Esophagus muscularis mucosa (tissue), 4 donors: ENCODE data around the gene LCK. TPM values are rescaled to one million over a fixed set of nuclear protein-coding genes. Genes with fewer than 3 reads are reported as not detected.

ENCODE experiments used
- DNase-seq: peaks from one replicate; pipeline ENCODE4 v3.0.0-alpha.2; 2017; ENCODE audit errors: extremely low spot score
- H3K27ac ChIP-seq, 4 donors: fragments of 200-600 bp; sonication (generic); replicated peaks in 1 of 4; 1 replicate in 3 of 4; 2 replicates in 1 of 4; pipeline ENCODE4 v1.5.1; 2016 to 2019; ENCODE audit warnings: mild to moderate bottlenecking in 1 of 4
- H3K27me3 ChIP-seq, 4 donors: fragments of 200-600 bp; sonication (generic); one replicate each; pipeline versions ENCODE4 v1.5.1 to v1.6.0; 2016 to 2019
- H3K36me3 ChIP-seq, 4 donors: fragments of 200-600 bp; sonication (generic); one replicate each; pipeline ENCODE4 v1.5.1; 2016 to 2019
- H3K4me1 ChIP-seq, 4 donors: fragments of 200-600 bp; sonication (generic); one replicate each; pipeline ENCODE4 v1.5.1; 2016 to 2019
- H3K4me3 ChIP-seq, 4 donors: fragments of 200-600 bp; sonication (generic); 1 replicate in 2 of 4; 2 replicates in 2 of 4; pipeline ENCODE4 v1.5.1; 2016 to 2019; ENCODE audit warnings: mild to moderate bottlenecking in 4 of 4, moderate library complexity in 1 of 4
- H3K9me3 ChIP-seq, 4 donors: fragments of 200-600 bp; sonication (generic); 1 replicate in 3 of 4; 2 replicates in 1 of 4; pipeline ENCODE4 v1.5.1; 2016 to 2019
- CTCF ChIP-seq, 3 experiments: fragments of 200-600 bp in 2 of 3; fragments of 450-650 bp in 1 of 3; sonication (generic) in 2 of 3; IDR thresholded peaks; one replicate each; pipeline ENCODE4 v1.5.1; 2017 to 2019; ENCODE audit warnings: antibody characterized with exemption in 3 of 3, mild to moderate bottlenecking in 2 of 3, moderate library complexity in 1 of 3
- EP300 ChIP-seq: sonication (generic); formaldehyde crosslinking; IDR thresholded peaks from one replicate; pipeline ENCODE4 v1.6.1; 2017; ENCODE audit warnings: antibody characterized with exemption
- POLR2A ChIP-seq: fragments of 450-650 bp; IDR thresholded peaks from one replicate; pipeline ENCODE4 v1.6.1; 2017; ENCODE audit warnings: antibody characterized with exemption, moderate library complexity, mild to moderate bottlenecking, low read depth
- POLR2AphosphoS5 ChIP-seq, 2 donors: sonication (generic); formaldehyde crosslinking; IDR thresholded peaks; one replicate each; pipeline ENCODE4 v1.6.1; 2017; ENCODE audit warnings: antibody characterized with exemption in 2 of 2
- WGBS: methylation state at CpG from one replicate; pipeline ENCODE4 v1.1.5; 2018; 5-methylcytosine and 5-hydroxymethylcytosine counted together
- intact Hi-C: fragments of 100-400 bp; cut with DNase I; formaldehyde crosslinking; loops from one replicate; pipeline ENCODE4 v1.15.1; 2023
- total RNA-seq, 4 donors: library from RNA; depleted of rRNA; stranded (reverse); fragments of >200 nt; gene quantifications; one replicate each; pipeline versions ENCODE4 v1.1.0 to v1.2.1, GENCODE V29; 2016

LCK gene
- total RNA-seq, 4 donors from 2014 or later, result 0.42 to 2.8 (median 1.1) TPM

GRCh38 chr1:32272557-32273390 is 21.7 kb downstream of the LCK start:
- intact Hi-C loops, result no loop called here
- WGBS, result 70% methylated on average over 7 of the region's 7 CpGs
- Histone ChIP-seq H3K4me1 (peaks cover 0 to 6% (median 3%) of the 10 kb centered on the region in 4 donors), H3K27ac (no peak overlapping the region), H3K9me3 (no peaks in the 10 kb centered on the region), H3K36me3 (no peaks in the 10 kb centered on the region), H3K27me3 (peaks cover 0 to 53% (median 12%) of the 10 kb centered on the region in 4 donors), H3K4me3 (no peak overlapping the region)
- DNase-seq, result no peak
- TF ChIP-seq POLR2A, result no peak
- TF ChIP-seq CTCF (IDR thresholded peaks at IDR 0.05), result no peak
- TF ChIP-seq POLR2AphosphoS5 (IDR thresholded peaks at IDR 0.05), result no peak
- no peak for TF ChIP-seq EP300

GRCh38 chr1:32273391-32274208 is 22.5 kb downstream of the LCK start:
- 41% methylated on average over 10 of the region's 10 CpGs for WGBS
- intact Hi-C loops, result no loop called here
- Histone ChIP-seq H3K27ac (no peak overlapping the region), H3K4me3 (no peak overlapping the region), H3K27me3 (peaks cover 0 to 53% (median 12%) of the 10 kb centered on the region in 4 donors), H3K9me3 (no peaks in the 10 kb centered on the region), H3K36me3 (no peaks in the 10 kb centered on the region), H3K4me1 (peaks cover 0 to 6% (median 3%) of the 10 kb centered on the region in 4 donors)
- TF ChIP-seq EP300, result no peak
- no peak for TF ChIP-seq POLR2AphosphoS5 (IDR thresholded peaks at IDR 0.05)
- TF ChIP-seq POLR2A, result no peak
- no peak for TF ChIP-seq CTCF (IDR thresholded peaks at IDR 0.05)
- no peak for DNase-seq

GRCh38 chr1:32274646-32275340 is 23.7 kb downstream of the LCK start:
- no peak for DNase-seq
- H3K4me1 ChIP-seq, result peaks cover 0 to 6% (median 3%) of the 10 kb centered on the region in 4 donors
- peaks cover 0 to 53% (median 12%) of the 10 kb centered on the region in 4 donors for H3K27me3 ChIP-seq
- WGBS, result 87% methylated on average over 21 of the region's 31 CpGs
- no peak overlapping the region for H3K27ac ChIP-seq
- TF ChIP-seq POLR2A, result no peak
- no peak for TF ChIP-seq POLR2AphosphoS5 (IDR thresholded peaks at IDR 0.05)
- TF ChIP-seq EP300, result no peak
- no peaks in the 10 kb centered on the region for H3K9me3 ChIP-seq
- H3K36me3 ChIP-seq, result no peaks in the 10 kb centered on the region
- no peak overlapping the region for H3K4me3 ChIP-seq
- intact Hi-C loops, result no loop called here

GRCh38 chr1:32275424-32275823 is 24.4 kb downstream of the LCK start:
- 8% methylated on average over 2 of the region's 41 CpGs for WGBS
- TF ChIP-seq EP300 (no peak), POLR2AphosphoS5 (IDR thresholded peaks at IDR 0.05) (no peak), POLR2A (no peak), CTCF (IDR thresholded peaks at IDR 0.05) (no peak)
- Histone ChIP-seq H3K4me1 (peaks cover 0 to 6% (median 3%) of the 10 kb centered on the region in 4 donors), H3K9me3 (no peaks in the 10 kb centered on the region), H3K36me3 (no peaks in the 10 kb centered on the region), H3K4me3 (peak overlapping the region in 3 of 4 donors; percentile 4 to 16 (median 7)), H3K27ac (no peak overlapping the region), H3K27me3 (peaks cover 0 to 53% (median 12%) of the 10 kb centered on the region in 4 donors)
- intact Hi-C loops, result no loop called here
- DNase-seq, result no peak
